Gastrocnemius medialis (tissue), 4 donors: ENCODE data around the gene ZNF219. TPM values are rescaled to one million over a fixed set of nuclear protein-coding genes. Genes with fewer than 3 reads are reported as not detected.
A peak's percentile ranks its signal among the peaks of the same experiment; 100 is the strongest.
"Not testable (repeated sequence)": the region's sequence is repeated elsewhere in the genome, so short reads cannot be mapped to it uniquely, and the experiment has no call there.

Source experiments
- ATAC-seq, 2 donors: fragments of 150-250 bp; one replicate each; pipeline ENCODE4 v1.9.1; 2016
- DNase-seq, 2 donors: peaks; one replicate each; pipeline ENCODE4 v3.0.0-alpha.2; 2019
- H3K27ac ChIP-seq, 4 donors: fragments of 200-600 bp; sonication (generic); 1 replicate in 1 of 4; 2 replicates in 3 of 4; pipeline ENCODE4 v1.5.1; 2016 to 2018; ENCODE audit warnings: mild to moderate bottlenecking in 2 of 4, moderate library complexity in 1 of 4
- H3K27me3 ChIP-seq, 3 donors: fragments of 200-600 bp; sonication (generic) in 2 of 3; 1 replicate in 1 of 3; 2 replicates in 2 of 3; pipeline versions ENCODE4 v1.5.1 to v1.6.0; 2016 to 2019; ENCODE audit warnings: mild to moderate bottlenecking in 1 of 3, moderate library complexity in 1 of 3
- H3K36me3 ChIP-seq, 2 donors: fragments of 200-600 bp; sonication (generic) in 1 of 2; one replicate each; pipeline ENCODE4 v1.5.1; 2017 to 2018
- H3K4me1 ChIP-seq, 2 donors: fragments of 200-600 bp; sonication (generic) in 1 of 2; one replicate each; pipeline ENCODE4 v1.5.1; 2016 to 2017; ENCODE audit warnings: mild to moderate bottlenecking in 2 of 2
- H3K4me3 ChIP-seq, 4 donors: fragments of 200-600 bp; sonication (generic) in 3 of 4; 1 replicate in 1 of 4; 2 replicates in 3 of 4; pipeline ENCODE4 v1.5.1; 2016 to 2019; ENCODE audit warnings: mild to moderate bottlenecking in 2 of 4
- H3K9me3 ChIP-seq, 3 donors: fragments of 200-600 bp; sonication (generic) in 2 of 3; 1 replicate in 1 of 3; 2 replicates in 2 of 3; pipeline ENCODE4 v1.5.1; 2016 to 2019
- CTCF ChIP-seq, 5 experiments: fragments of 450-650 bp in 3 of 5; fragments of 200-600 bp in 2 of 5; sonication (generic) in 2 of 5; IDR thresholded peaks in 4 of 5; conservative IDR thresholded peaks in 1 of 5; 1 replicate in 4 of 5; 2 replicates in 1 of 5; pipeline ENCODE4 v1.5.1; 2016 to 2019; ENCODE audit warnings: antibody characterized with exemption in 5 of 5, mild to moderate bottlenecking in 3 of 5, moderate library complexity in 3 of 5
- POLR2A ChIP-seq, 2 donors: fragments of 450-650 bp; IDR thresholded peaks; one replicate each; pipeline ENCODE4 v1.6.1; 2017; ENCODE audit warnings: antibody characterized with exemption in 2 of 2, mild to moderate bottlenecking in 2 of 2, moderate library complexity in 2 of 2
- in situ Hi-C, 4 donors: fragments of 200-750 bp; cut with MboI; loops; one replicate each; pipeline versions ENCODE4 v1.15.0 to v1.8.0; 2017; ENCODE audit warnings: low sequenced_read_pairs in 4 of 4
- intact Hi-C: fragments of 100-400 bp; cut with DNase I; formaldehyde crosslinking; loops from one replicate; pipeline ENCODE4 v1.15.1; 2023; ENCODE audit warnings: low total_unique reads
- total RNA-seq, 4 donors: library from RNA; depleted of rRNA; stranded (reverse); fragments of >200 nt; gene quantifications; one replicate each; pipeline versions ENCODE4 v1.1.0 to v1.2.3, GENCODE V29; 2016

ZNF219 gene
- total RNA-seq, 4 donors from 2014 or later, result 25.9 to 48.9 (median 43.9) TPM

GRCh38 chr14:21041676-21042433 is 56.6 kb downstream of the ZNF219 start, which contains the start of gene RNASE7:
RNASE7 (plus strand) TSS chr14:21042362; CDS start chr14:21042993, 631 bp downstream.
- no peaks in the 10 kb centered on the region for H3K9me3 ChIP-seq
- peak in 1 of 2 donors; percentile 28 for TF ChIP-seq POLR2A (IDR thresholded peaks at IDR 0.05)
- TF ChIP-seq CTCF (IDR thresholded peaks at IDR 0.05 in 4 of 5, conservative IDR thresholded peaks at IDR 0.05 in 1 of 5), result no peak
- no peaks in the 10 kb centered on the region for H3K36me3 ChIP-seq
- DNase-seq (peak; percentile 72 to 85), ATAC-seq (peak; percentile 35 to 61)
- H3K27ac ChIP-seq, result peak within 1 kb of the TSS; percentile 78 to 85 (median 83)
- in situ Hi-C loops (loop anchor here in 1 of 4 donors (25.0 kb wide), 1 partner anchor 580 kb away; the partner anchor contains the start of genes APEX1, OSGEP, PIP4P1 and PNP), intact Hi-C loops (loop anchor here (5.0 to 10.0 kb wide), 2 partner anchors 360 to 427 kb away; partner anchors contain the start of gene RNASE4)
- no peak within 1 kb of the TSS for H3K4me3 ChIP-seq
- peaks cover 66 to 74% of the 10 kb centered on the region in 2 donors for H3K4me1 ChIP-seq
- no peaks in the 10 kb centered on the region for H3K27me3 ChIP-seq

- H3K9me3 ChIP-seq, DNase-seq, H3K36me3 ChIP-seq, H3K27me3 ChIP-seq, H3K4me3 ChIP-seq, ATAC-seq: not testable (repeated sequence)
- intact Hi-C loops (loop anchor here (1.0 to 10.0 kb wide), 3 partner anchors 27 to 426 kb away; partner anchors contain the start of gene RNASE4), in situ Hi-C loops (loop anchor here in 1 of 4 donors (25.0 kb wide), 1 partner anchor 579 kb away; the partner anchor contains the start of genes APEX1, OSGEP, PIP4P1 and PNP)
- Histone ChIP-seq H3K4me1 (peaks cover 62 to 75% of the 10 kb centered on the region in 2 donors), H3K27ac (peak overlapping the region; percentile 78 to 85 (median 83))
Measured at GRCh38 chr14:21040941-21041340, 57.5 kb downstream of the ZNF219 start.

GRCh38 chr14:21040370-21040925 is 58.0 kb downstream of the ZNF219 start:
- Histone ChIP-seq H3K36me3 (no peaks in the 10 kb centered on the region), H3K27me3 (no peaks in the 10 kb centered on the region), H3K9me3 (no peaks in the 10 kb centered on the region), H3K4me1 (peaks cover 62 to 75% of the 10 kb centered on the region in 2 donors), H3K27ac (peak overlapping the region; percentile 83 to 91 (median 86)), H3K4me3 (no peak overlapping the region)
- DNase-seq, result no peak
- no peak for ATAC-seq
- TF ChIP-seq POLR2A (IDR thresholded peaks at IDR 0.05) (no peak), CTCF (IDR thresholded peaks at IDR 0.05 in 4 of 5, conservative IDR thresholded peaks at IDR 0.05 in 1 of 5) (peak in 2 of 5 experiments; percentile 8 to 12)
- intact Hi-C loops, result loop anchor here (1.0 to 10.0 kb wide), 3 partner anchors 26 to 426 kb away; partner anchors contain the start of gene RNASE4
- in situ Hi-C loops, result loop anchor here in 1 of 4 donors (25.0 kb wide), 1 partner anchor 578 kb away; the partner anchor contains the start of genes APEX1, OSGEP, PIP4P1 and PNP

Other genes with a start within 250 kb of the ZNF219 start
- gene RNASE3, start 207.3 kb downstream of the ZNF219 start, total RNA-seq, result not detected
- 1 to 10 TPM in 1 of 4 donors, under 1 TPM in 2, not detected in 1; 0.82 to 1.6 (median 0.91) TPM for gene RNASE2, start 143.2 kb downstream of the ZNF219 start, total RNA-seq
- gene METTL17, start 108.7 kb downstream of the ZNF219 start, total RNA-seq, result 10 to 100 TPM; 33.9 to 69.5 (median 50.8) TPM
- gene SLC39A2, start 99.4 kb downstream of the ZNF219 start, total RNA-seq, result not detected
- gene NDRG2, start 73.6 kb downstream of the ZNF219 start, total RNA-seq, result 1,000 to 10,000 TPM in 3 of 4 donors, 100 to 1,000 TPM in 1; 759 to 2,790 (median 1,841) TPM
- gene TPPP2, start 68.4 kb downstream of the ZNF219 start, total RNA-seq, result 1 to 10 TPM in 2 of 4 donors, under 1 TPM in 2; 0.22 to 2.3 (median 1.1) TPM
- gene RNASE13, start 63.8 kb downstream of the ZNF219 start, total RNA-seq, result not detected
- gene RNASE7, start 56.3 kb downstream of the ZNF219 start, total RNA-seq, result under 1 TPM in 1 of 4 donors, not detected in 3; 0.55 TPM
- not detected for gene RNASE8, start 40.8 kb downstream of the ZNF219 start, total RNA-seq
- 10 to 100 TPM; 10.4 to 15.7 (median 12.9) TPM for gene ARHGEF40, start 28.4 kb downstream of the ZNF219 start, total RNA-seq
- under 1 TPM in 2 of 4 donors, not detected in 2; 0.19 to 0.35 TPM for gene TMEM253, start 2.4 kb upstream of the ZNF219 start, total RNA-seq
- gene OR5AU1, start 57.4 kb upstream of the ZNF219 start, total RNA-seq, result not detected
- 100 to 1,000 TPM; 281 to 357 (median 318) TPM for gene HNRNPC, start 170.8 kb upstream of the ZNF219 start, total RNA-seq
- not detected for gene RPGRIP1, start 181.4 kb upstream of the ZNF219 start, total RNA-seq